HepG2 (cell line): ENCODE results near the gene ANTXRL. TPM values are rescaled to one million over a fixed set of nuclear protein-coding genes. Genes with fewer than 3 reads are reported as not detected.
"Not testable (repeated sequence)": the region's sequence is repeated elsewhere in the genome, so short reads cannot be mapped to it uniquely, and the experiment has no call there.

Experiments used
- ATAC-seq: fragments of 200-7000 bp; cut with Tn5 transposase; 3 replicates; pipeline ENCODE4 v1.9.1; 2020; ENCODE audit warnings: mild to moderate bottlenecking, moderate library complexity
- BruUV-seq: library from RNA; stranded (reverse); fragments of 400-500 nt; replicated peaks from 2 replicates; lab custom pipeline; 2021; lab: Mats Ljungman, UMichigan
- CTCF ChIA-PET: fragments of 300-600 bp; formaldehyde crosslinking; extraction: SDS; loops from one replicate; lab custom pipeline; 2021; ENCODE audit warnings: low total read pairs, inconsistent platforms, low intra/inter-chr PET ratio; lab: Yijun Ruan, JAX
- POLR2A ChIA-PET: fragments of 350-600 bp; sonication (Branson Sonifier 250); formaldehyde crosslinking; loops from one replicate; lab custom pipeline; 2020; ENCODE audit warnings: antibody characterized with exemption, inconsistent platforms; lab: Yijun Ruan, JAX
- DNase-seq: peaks from one replicate; pipeline ENCODE4 v3.0.0-alpha.2; 2015; ENCODE audit warnings: low spot score
- FAIRE-seq: peaks from 3 replicates; lab custom pipeline; 2011; peaks lifted over from hg19 to GRCh38; lab: Jason Lieb, UNC
- H2AFZ ChIP-seq: one replicate; pipeline ENCODE4 v1.6.1; 2011; ENCODE audit warnings: low read length, inconsistent platforms
- H3K27ac ChIP-seq: fragments of 300-600 bp; 3 replicates; pipeline ENCODE4 v1.8.0; 2011; ENCODE audit warnings: mixed run types, mild to moderate bottlenecking, mixed read lengths, low read length, inconsistent platforms; ENCODE audit not compliant: insufficient read depth; ENCODE audit errors: extremely low read length
- H3K27me3 ChIP-seq, 2 experiments: fragments of 200-600 bp in 1 of 2; 2 replicates in 1 of 2; 3 replicates in 1 of 2; pipeline versions ENCODE4 v1.6.0 to v1.8.0; 2011; ENCODE audit warnings: low read length in 2 of 2, mild to moderate bottlenecking in 2 of 2, moderate library complexity in 2 of 2, inconsistent platforms in 1 of 2; ENCODE audit not compliant: insufficient read depth in 2 of 2, control insufficient read depth in 1 of 2
- H3K36me3 ChIP-seq, 2 experiments: fragments of 200-600 bp in 1 of 2; replicated peaks in 1 of 2; 2 replicates in 1 of 2; 3 replicates in 1 of 2; pipeline versions ENCODE4 v1.5.1 to v1.8.0; 2011; ENCODE audit warnings: low read length in 2 of 2, inconsistent platforms in 1 of 2; ENCODE audit not compliant: insufficient read depth in 2 of 2, control insufficient read depth in 1 of 2
- H3K4me1 ChIP-seq: 2 replicates; pipeline ENCODE4 v1.5.1; 2012; ENCODE audit warnings: low read length, inconsistent platforms; ENCODE audit not compliant: insufficient read depth
- H3K4me2 ChIP-seq: 2 replicates; pipeline ENCODE4 v1.6.0; 2011; ENCODE audit warnings: low read depth, low read length, inconsistent platforms
- H3K4me3 ChIP-seq, 3 experiments: fragments of 200-600 bp in 1 of 3; sonication (generic), shearing (Covaris generic) in 1 of 3; replicated peaks in 1 of 3; 2 replicates each; pipeline ENCODE4 v1.5.1; 2011 to 2016; ENCODE audit warnings: low read length in 3 of 3, inconsistent platforms in 2 of 3, low read depth in 2 of 3, mild to moderate bottlenecking in 2 of 3, control low read depth in 1 of 3, mixed read lengths in 1 of 3; ENCODE audit not compliant: insufficient read depth in 1 of 3
- H3K79me2 ChIP-seq: one replicate; pipeline ENCODE4 v1.6.1; 2011; ENCODE audit warnings: low read length, inconsistent platforms; ENCODE audit not compliant: insufficient read depth
- H3K9ac ChIP-seq: 2 replicates; pipeline ENCODE4 v1.6.0; 2011; ENCODE audit warnings: mild to moderate bottlenecking, low read depth, low read length, inconsistent platforms; ENCODE audit not compliant: insufficient read depth
- H3K9me3 ChIP-seq: 2 replicates; pipeline ENCODE4 v1.5.1; 2012; ENCODE audit warnings: mild to moderate bottlenecking, low read length
- H4K20me1 ChIP-seq: 2 replicates; pipeline ENCODE4 v1.6.0; 2011; ENCODE audit warnings: inconsistent platforms, mild to moderate bottlenecking, low read length, moderate library complexity; ENCODE audit not compliant: insufficient read depth
- CREM ChIP-seq, 2 experiments: sonication (generic) in 1 of 2; formaldehyde crosslinking in 1 of 2; IDR thresholded peaks; 2 replicates each; pipeline versions ENCODE4 v1.4.0 to v1.6.1; 2016 to 2020; ENCODE audit warnings: antibody characterized with exemption in 1 of 2, mild to moderate bottlenecking in 1 of 2, missing genetic modification reagents in 1 of 2
- MLLT10 ChIP-seq: sonication (generic); formaldehyde crosslinking; IDR thresholded peaks from 2 replicates; pipeline ENCODE4 v1.4.0; 2020; ENCODE audit warnings: missing genetic modification reagents
- RELA ChIP-seq: sonication (generic); formaldehyde crosslinking; IDR thresholded peaks from 2 replicates; pipeline ENCODE4 v1.4.0; 2020; ENCODE audit warnings: missing genetic modification reagents
- ZBTB3 ChIP-seq: sonication (generic); formaldehyde crosslinking; IDR thresholded peaks from 2 replicates; pipeline ENCODE4 v1.4.0; 2020; ENCODE audit warnings: low read depth, mild to moderate bottlenecking, moderate library complexity, missing genetic modification reagents, borderline replicate concordance
- WGBS: methylation state at CpG from one replicate; pipeline ENCODE4 v1.1.6; 2017; ENCODE audit warnings: low lambda C conversion rate; 5-methylcytosine and 5-hydroxymethylcytosine counted together
- in situ Hi-C: cut with HindIII; loops from 2 replicates; pipeline ENCODE4 v1.10.0; 2017; ENCODE audit warnings: low pct_unique_long_range_greater_than_20kb; ENCODE audit not compliant: extremely low pct_ligation_motif_present
- intact Hi-C: fragments of 100-400 bp; cut with micrococcal nuclease; formaldehyde crosslinking; loops from one replicate; pipeline ENCODE4 v1.10.0; 2022; ENCODE audit not compliant: unreplicated experiment
- polyA plus RNA-seq, 8 experiments: library from polyadenylated mRNA; depleted of rRNA in 3 of 8; stranded (reverse) in 7 of 8; unstranded in 1 of 8; fragments of >200 nt; fragmentation: Illumina TruSeq in 4 of 8; extraction: Trizol in 4 of 8; gene quantifications; 2 replicates each; pipeline versions ENCODE4 v1.2.1 to v1.2.3, GENCODE V29; 2011 to 2016; ENCODE audit warnings: low read depth in 4 of 8, missing spikeins in 1 of 8, mixed read lengths in 1 of 8; ENCODE audit not compliant: insufficient read depth in 1 of 8
- total RNA-seq, 5 experiments: library from RNA; depleted of rRNA; stranded (reverse); fragments of >200 nt; fragmentation: Illumina TruSeq; extraction: Trizol; gene quantifications; 2 replicates each; pipeline ENCODE4 v1.2.3, GENCODE V29; 2016; ENCODE audit warnings: low read depth in 1 of 5

ANTXRL gene
- total and polyA plus RNA-seq, 2 of the 13 experiments (the other 11 are each of a cell fraction or from before 2014, with no cell fraction given): not detected

GRCh38 chr10:46304062-46304461, 17.3 kb downstream of the ANTXRL start (continued):
- TF ChIP-seq MLLT10 (no peak), RELA (CRISPR knock-in tag) (no peak), CREM (IDR thresholded peaks at IDR 0.05) (no peak), CREM (CRISPR knock-in tag; IDR thresholded peaks at IDR 0.05) (no peak)

- ATAC-seq, H3K36me3 ChIP-seq, H4K20me1 ChIP-seq, H3K27ac ChIP-seq, H3K4me3 ChIP-seq, DNase-seq, H3K9me3 ChIP-seq, H3K4me2 ChIP-seq, FAIRE-seq, H3K9ac ChIP-seq, in situ Hi-C loops, H3K4me1 ChIP-seq, H2AFZ ChIP-seq, CTCF ChIA-PET, BruUV-seq, H3K79me2 ChIP-seq, intact Hi-C loops, POLR2A ChIA-PET: not testable (repeated sequence)
- H3K27me3 ChIP-seq: peaks cover 3 to 14% of the 10 kb centered on the region in 2 experiments; a peak in 2 of 5 replicates
- WGBS: 57% methylated on average over 4 of the region's 5 CpGs
Observed at GRCh38 chr10:46304671-46305070, 17.9 kb downstream of the ANTXRL start.

GRCh38 chr10:46305079-46305818, 18.5 kb downstream of the ANTXRL start:
- WGBS: 9% methylated on average over 10 of the region's 10 CpGs
- Histone ChIP-seq H3K4me2 (no peak overlapping the region), H3K4me1 (no peaks in the 10 kb centered on the region), H4K20me1 (peaks cover 3% of the 10 kb centered on the region; the same call in 1 of the 2 replicates), H2AFZ (no peak overlapping the region), H3K27ac (no peak overlapping the region), H3K36me3 (no peaks in the 10 kb centered on the region), H3K9me3 (no peaks in the 10 kb centered on the region), H3K27me3 (peaks cover 3 to 19% of the 10 kb centered on the region in 2 experiments; a peak in 2 of 5 replicates), H3K9ac (no peak overlapping the region), H3K4me3 (no peak overlapping the region), H3K79me2 (no peaks in the 10 kb centered on the region)
- POLR2A ChIA-PET: no interaction called here
- CTCF ChIA-PET: no interaction called here
- in situ Hi-C loops (no loop called here), intact Hi-C loops (no loop called here)
- no peak for TF ChIP-seq ZBTB3 (CRISPR knock-in tag)
- DNase-seq (no peak), ATAC-seq (no peak), FAIRE-seq (no peak)
- no TSS peak for BruUV-seq
